Fibroblast of villous mesenchyme (primary cell): ENCODE measurements around the gene MAGEB17. TPM values are rescaled to one million over a fixed set of nuclear protein-coding genes. Genes with fewer than 3 reads are reported as not detected.

Experiments
- DNase-seq: peaks from one replicate; pipeline ENCODE4 v3.0.0-alpha.2; 2010; ENCODE audit warnings: low read depth
- H3K4me3 ChIP-seq: 2 replicates; pipeline ENCODE4 v1.5.1; 2011; ENCODE audit warnings: low read depth, mild to moderate bottlenecking, low read length
- CTCF ChIP-seq: IDR thresholded peaks from 2 replicates; pipeline ENCODE4 v1.5.1; 2012; ENCODE audit warnings: low read depth, mild to moderate bottlenecking, low read length; ENCODE audit not compliant: insufficient read depth
- total RNA-seq: library from RNA; depleted of rRNA; stranded (reverse); fragments of >200 nt; gene quantifications from 2 replicates; pipeline ENCODE4 v1.2.3, GENCODE V29; 2012

Gene MAGEB17
- total RNA-seq, 1 donor = not detected

DNA sequence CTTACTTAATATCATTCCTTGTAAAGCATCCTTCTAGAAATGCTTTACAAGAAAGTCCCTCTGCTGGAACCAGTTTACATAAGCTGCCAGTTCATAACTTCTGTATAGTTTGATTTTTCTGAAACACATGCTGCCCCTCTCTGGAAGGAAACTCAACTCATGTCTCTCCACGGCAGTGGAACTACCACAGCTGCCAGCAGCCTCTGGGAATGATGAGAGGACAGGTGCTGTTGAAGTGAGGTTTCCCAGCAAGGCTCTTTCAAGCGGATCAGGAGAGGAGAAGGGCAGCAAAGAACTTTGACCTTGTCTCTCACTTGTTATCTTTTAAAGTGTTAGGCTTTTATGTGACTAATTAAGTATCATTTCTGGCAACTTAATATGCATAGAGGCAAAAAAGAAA, 36.6 kb upstream of the MAGEB17 start:
- TF ChIP-seq CTCF = no peak
- DNase-seq = no peak

DNA sequence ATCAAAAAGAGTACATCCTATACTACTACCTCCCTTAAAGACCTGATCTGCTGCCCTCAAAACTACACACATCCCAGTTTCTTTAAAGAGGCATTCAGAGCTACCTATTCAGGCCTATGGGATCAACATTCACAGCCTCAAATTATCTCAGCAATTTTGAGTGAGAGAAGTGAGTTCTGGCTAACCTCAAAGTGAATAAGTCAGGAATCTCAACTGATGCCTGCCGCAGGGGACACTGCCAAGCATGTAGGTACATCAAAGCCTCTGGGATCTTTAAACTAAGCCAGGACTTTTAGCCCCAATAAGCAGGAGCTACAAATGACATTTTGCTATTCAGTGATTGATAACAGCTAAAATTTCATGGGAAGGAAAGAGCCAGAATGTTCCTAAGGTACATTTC, 32.3 kb upstream of the MAGEB17 start:
- DNase-seq = no peak
- H3K4me3 ChIP-seq = no peak overlapping the region
- TF ChIP-seq CTCF = no peak

More for the DNA sequence above, 36.6 kb upstream of the MAGEB17 start:
- H3K4me3 ChIP-seq = no peak overlapping the region

- DNase-seq = no peak
- TF ChIP-seq CTCF = no peak
- H3K4me3 ChIP-seq = no peak overlapping the region
Observed at GRCh38 chrX:16136080-16136479, 31.2 kb upstream of the MAGEB17 start.

DNA sequence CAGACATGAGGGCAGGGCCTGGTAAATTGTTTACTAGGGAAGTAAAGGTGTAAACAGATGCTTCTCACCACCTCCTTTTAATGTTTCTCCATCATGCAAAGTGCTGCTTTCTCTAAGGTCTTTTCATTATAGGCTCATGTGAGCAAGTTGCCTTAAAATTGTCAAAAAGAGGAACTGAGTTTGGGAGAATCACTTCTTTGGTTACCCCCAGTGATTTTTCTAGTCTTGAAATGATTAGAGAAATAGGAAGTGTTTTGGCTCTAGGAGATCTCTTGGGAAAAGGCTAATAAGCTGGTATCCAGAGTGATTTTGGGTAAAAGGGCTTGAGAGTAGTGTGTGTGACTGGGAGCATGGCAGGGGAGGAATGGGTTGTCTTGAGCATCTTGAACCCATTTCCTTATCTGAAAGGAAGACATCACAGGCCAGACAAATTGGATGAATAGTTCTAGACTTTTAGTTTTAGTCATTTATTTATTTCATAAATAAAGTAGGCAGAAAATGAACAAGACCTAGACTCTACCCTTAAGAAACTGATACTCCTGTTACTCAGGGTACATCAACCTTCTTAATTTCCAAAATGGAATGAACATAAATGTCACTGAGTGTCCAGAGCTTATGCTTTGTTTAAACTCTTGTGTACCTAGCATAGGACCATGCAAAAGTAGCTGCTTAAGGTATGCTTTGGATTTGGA, 29.7 kb upstream of the MAGEB17 start:
- H3K4me3 ChIP-seq = no peak overlapping the region
- TF ChIP-seq CTCF = no peak
- DNase-seq = no peak

DNA sequence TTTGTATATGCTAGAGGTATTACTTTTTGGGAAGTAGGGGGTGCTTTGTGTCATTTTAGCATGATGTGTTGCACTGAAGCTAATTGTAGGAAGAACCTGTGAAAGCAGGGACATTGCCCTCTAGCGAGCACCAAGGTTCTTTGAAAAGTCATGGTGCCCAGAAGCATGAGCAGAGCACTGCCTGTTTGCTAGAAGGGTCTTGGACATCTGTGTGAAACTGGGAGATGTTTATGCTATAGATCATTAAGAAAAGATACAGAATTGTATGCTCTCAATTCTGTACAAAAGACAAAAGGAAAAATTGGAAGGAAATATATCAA, 29.2 kb upstream of the MAGEB17 start:
- H3K4me3 ChIP-seq = no peak overlapping the region
- TF ChIP-seq CTCF = peak; percentile 4
- no peak for DNase-seq

- TF ChIP-seq CTCF = no peak
- no peak for DNase-seq
- H3K4me3 ChIP-seq = no peak overlapping the region
Observed at GRCh38 chrX:16140448-16140847, 26.8 kb upstream of the MAGEB17 start.

DNA sequence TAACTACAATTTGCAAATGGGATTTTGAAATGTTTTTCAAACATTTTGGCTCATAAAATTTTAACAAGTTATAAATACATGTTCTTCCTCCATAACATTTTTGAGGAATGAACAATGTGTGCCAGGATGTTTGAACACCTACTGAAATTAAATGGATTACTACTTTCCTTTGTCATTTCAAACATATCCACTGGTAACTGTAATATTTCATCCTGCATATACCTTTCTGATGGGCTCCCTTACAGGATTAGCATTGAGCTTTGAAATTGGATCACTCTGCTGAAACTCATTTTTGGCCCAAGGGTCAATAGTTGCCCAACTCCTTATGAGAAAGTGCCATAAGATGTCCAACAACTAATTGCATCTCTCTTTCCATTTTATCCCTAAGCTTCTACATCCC, 26.3 kb upstream of the MAGEB17 start:
- no peak for DNase-seq
- TF ChIP-seq CTCF = no peak
- H3K4me3 ChIP-seq = no peak overlapping the region
